ENCODE results near the gene CNTN4.

Gene CNTN4

GRCh38 chr3:2920103-2920502 lies 821.4 kb downstream of the CNTN4 start:
- no peak for TF ChIP-seq Cebpa-rat (IDR thresholded peaks at IDR 0.05)
- H3K4me1 ChIP-seq: peaks cover 0 to 9% (median 0%) of the 10 kb centered on the region in 10 experiments; a peak in 4 of 20 replicates
- no peaks in the 10 kb centered on the region for H4K20me1 ChIP-seq
- H3K9ac ChIP-seq: no peak overlapping the region
- H3K4me2 ChIP-seq: no peak overlapping the region
- H3K9me3 ChIP-seq (replicated peaks in 1 of 11): peaks cover 4 to 14% (median 10%) of the 10 kb centered on the region in 11 experiments; a peak in 16 of 22 replicates
- no peaks in the 10 kb centered on the region for H3K27me3 ChIP-seq
- H3K27ac ChIP-seq: no peak overlapping the region
- no peak overlapping the region for H3K4me3 ChIP-seq
- H3K36me3 ChIP-seq: no peaks in the 10 kb centered on the region

DNA sequence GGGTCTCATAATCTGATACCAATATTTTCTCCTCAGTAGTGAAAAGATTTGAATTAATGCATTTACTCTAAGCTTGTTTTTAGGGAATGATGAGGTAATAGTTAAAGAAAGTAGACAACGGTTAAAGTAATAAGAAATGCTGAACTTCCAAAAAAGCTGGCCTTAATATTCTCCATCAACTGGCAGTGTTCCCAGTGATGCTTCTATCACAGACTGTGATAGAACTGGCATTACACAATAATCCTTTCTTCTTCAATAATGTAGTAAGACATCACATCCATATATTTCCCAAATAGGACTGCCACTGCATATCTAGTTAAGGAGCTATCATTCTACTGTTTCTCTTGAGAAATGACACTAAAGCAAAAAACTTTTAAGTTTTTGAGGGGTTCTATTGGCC lies 822.8 kb downstream of the CNTN4 start:
- H3K9ac ChIP-seq: no peak overlapping the region

GRCh38 chr3:2921903-2922302 lies 823.2 kb downstream of the CNTN4 start:
- no peaks in the 10 kb centered on the region for H3K36me3 ChIP-seq
- no peaks in the 10 kb centered on the region for H3K27me3 ChIP-seq
- no peaks in the 10 kb centered on the region for H4K20me1 ChIP-seq
- peaks cover 3 to 10% (median 6%) of the 10 kb centered on the region in 11 experiments; a peak in 16 of 22 replicates for H3K9me3 ChIP-seq (replicated peaks in 1 of 11)
- no peak overlapping the region for H3K4me2 ChIP-seq
- H3K27ac ChIP-seq: no peak overlapping the region
- TF ChIP-seq Cebpa-rat (IDR thresholded peaks at IDR 0.05): no peak
- H3K9ac ChIP-seq: no peak overlapping the region
- peaks cover 0 to 9% (median 0%) of the 10 kb centered on the region in 10 experiments; a peak in 4 of 20 replicates for H3K4me1 ChIP-seq
- H3K4me3 ChIP-seq: no peak overlapping the region

More for the DNA sequence above, 822.8 kb downstream of the CNTN4 start:
- TF ChIP-seq Cebpa-rat (IDR thresholded peaks at IDR 0.05): no peak
- Histone ChIP-seq H4K20me1 (no peaks in the 10 kb centered on the region), H3K27me3 (no peaks in the 10 kb centered on the region), H3K4me3 (no peak overlapping the region), H3K9me3 (replicated peaks in 1 of 11) (peaks cover 4 to 14% (median 10%) of the 10 kb centered on the region in 11 experiments; a peak in 16 of 22 replicates), H3K36me3 (no peaks in the 10 kb centered on the region), H3K4me1 (peaks cover 0 to 9% (median 0%) of the 10 kb centered on the region in 10 experiments; a peak in 4 of 20 replicates), H3K27ac (no peak overlapping the region), H3K4me2 (no peak overlapping the region)

DNA sequence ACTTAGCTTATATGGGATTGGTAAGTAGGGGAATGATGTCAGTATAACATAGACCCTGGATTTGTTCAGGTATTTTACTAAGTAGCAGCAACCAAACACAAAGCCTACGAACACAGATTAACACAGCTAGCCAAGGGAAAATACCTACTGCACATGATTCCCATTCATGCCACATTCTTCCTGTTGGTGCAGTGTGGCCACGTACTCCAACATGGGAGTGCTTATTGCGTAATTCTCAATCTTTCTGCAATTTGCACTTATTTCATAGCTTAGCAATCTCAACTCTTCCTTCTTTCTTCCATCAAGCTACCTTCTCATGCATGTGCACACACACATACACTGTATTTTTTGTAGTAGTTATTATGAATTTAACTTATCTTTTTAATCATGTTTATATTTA lies 824.7 kb downstream of the CNTN4 start:
- H3K27ac ChIP-seq: no peak overlapping the region
- no peaks in the 10 kb centered on the region for H4K20me1 ChIP-seq
- peak; percentile 39 to 94 (median 81); a peak in 18 of 22 replicates for TF ChIP-seq Cebpa-rat (IDR thresholded peaks at IDR 0.05)

GRCh38 chr3:2927259-2927658 lies 828.6 kb downstream of the CNTN4 start:
- no peak for TF ChIP-seq Cebpa-rat (IDR thresholded peaks at IDR 0.05)

More for the DNA sequence above, 824.7 kb downstream of the CNTN4 start:
- Histone ChIP-seq H3K4me2 (peak overlapping the region in 2 of 11 experiments; percentile 39 to 45; a peak in 3 of 22 replicates), H3K9me3 (replicated peaks in 1 of 11) (no peaks in the 10 kb centered on the region), H3K9ac (no peak overlapping the region), H3K36me3 (no peaks in the 10 kb centered on the region), H3K27me3 (no peaks in the 10 kb centered on the region), H3K4me3 (no peak overlapping the region), H3K4me1 (peaks cover 0 to 9% (median 0%) of the 10 kb centered on the region in 10 experiments; a peak in 4 of 20 replicates)

DNA sequence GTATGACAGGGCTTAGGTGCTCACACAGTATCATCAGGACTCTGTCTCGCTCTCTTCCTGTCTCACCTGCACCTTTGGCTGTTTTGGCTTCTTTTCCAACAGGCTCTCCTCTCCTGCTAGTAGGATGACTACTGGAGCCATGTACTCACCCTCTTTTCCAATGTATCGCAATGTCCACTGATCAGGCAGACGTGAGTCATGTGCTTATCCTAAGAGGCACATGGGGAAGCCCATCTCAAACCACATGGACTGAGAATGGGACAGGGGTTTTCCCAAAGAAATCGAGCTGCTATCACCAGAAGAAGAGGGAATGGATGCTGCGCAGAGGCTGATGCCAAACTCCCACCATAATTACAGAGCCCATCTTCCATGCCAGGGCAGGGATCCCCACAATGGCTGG lies 830.9 kb downstream of the CNTN4 start:
- 0 out of 22 replicates have a peak, but pooled peaks cover 0 to 6% (median 0%) of the 10 kb centered on the region in 11 experiments for H3K9me3 ChIP-seq (replicated peaks in 1 of 11)
- no peaks in the 10 kb centered on the region for H3K36me3 ChIP-seq
- H3K4me2 ChIP-seq: peak overlapping the region in 2 of 11 experiments; percentile 21 to 49; a peak in 3 of 22 replicates
- no peaks in the 10 kb centered on the region for H3K27me3 ChIP-seq
- H3K27ac ChIP-seq: no peak overlapping the region
- no peak overlapping the region for H3K4me3 ChIP-seq
- H3K4me1 ChIP-seq: peaks cover 0 to 8% (median 0%) of the 10 kb centered on the region in 10 experiments; a peak in 2 of 20 replicates
- no peaks in the 10 kb centered on the region for H4K20me1 ChIP-seq
- no peak overlapping the region for H3K9ac ChIP-seq
- TF ChIP-seq Cebpa-rat (IDR thresholded peaks at IDR 0.05): no peak

More at GRCh38 chr3:2927259-2927658, 828.6 kb downstream of the CNTN4 start:
- H3K4me2 ChIP-seq: no peak overlapping the region
- H3K4me1 ChIP-seq: peaks cover 0 to 17% (median 0%) of the 10 kb centered on the region in 10 experiments; a peak in 4 of 20 replicates
- H3K9ac ChIP-seq: no peak overlapping the region
- no peaks in the 10 kb centered on the region for H3K27me3 ChIP-seq
- H3K36me3 ChIP-seq: no peaks in the 10 kb centered on the region
- H3K27ac ChIP-seq: no peak overlapping the region
- H3K4me3 ChIP-seq: no peak overlapping the region
- H4K20me1 ChIP-seq: no peaks in the 10 kb centered on the region
- H3K9me3 ChIP-seq (replicated peaks in 1 of 11): 0 out of 22 replicates have a peak, but pooled peaks cover 0 to 6% (median 0%) of the 10 kb centered on the region in 11 experiments

DNA sequence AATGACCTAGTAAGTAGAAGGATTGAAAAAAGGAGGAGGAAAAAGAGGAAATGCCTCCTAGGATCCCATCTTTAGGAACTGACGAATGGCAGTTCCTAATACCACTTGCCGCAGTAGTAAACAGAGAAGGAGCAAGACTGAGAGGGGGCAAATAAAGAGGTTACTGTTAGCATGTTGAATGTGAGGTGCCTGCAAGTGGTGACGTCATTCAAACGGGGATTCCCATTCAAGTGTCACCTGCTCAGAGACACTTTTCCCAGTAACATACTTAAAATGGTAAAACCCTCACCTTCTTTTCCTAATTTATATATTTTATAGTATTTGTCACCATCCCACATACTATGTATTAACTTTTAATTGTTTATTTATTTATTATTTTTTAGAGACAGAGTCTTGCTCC lies 832.6 kb downstream of the CNTN4 start:
- Histone ChIP-seq H3K36me3 (no peaks in the 10 kb centered on the region), H3K4me1 (peaks cover 0 to 12% (median 0%) of the 10 kb centered on the region in 10 experiments; a peak in 6 of 20 replicates), H3K27ac (no peak overlapping the region), H3K9ac (no peak overlapping the region), H3K4me3 (no peak overlapping the region), H4K20me1 (no peaks in the 10 kb centered on the region), H3K4me2 (no peak overlapping the region), H3K9me3 (replicated peaks in 1 of 11) (0 out of 22 replicates have a peak, but pooled peaks cover 0 to 6% (median 0%) of the 10 kb centered on the region in 11 experiments), H3K27me3 (no peaks in the 10 kb centered on the region)
- no peak for TF ChIP-seq Cebpa-rat (IDR thresholded peaks at IDR 0.05)

- no peak overlapping the region for H3K4me2 ChIP-seq
- no peaks in the 10 kb centered on the region for H4K20me1 ChIP-seq
- H3K36me3 ChIP-seq: no peaks in the 10 kb centered on the region
- H3K9ac ChIP-seq: no peak overlapping the region
- no peak overlapping the region for H3K4me3 ChIP-seq
- H3K4me1 ChIP-seq: peaks cover 7 to 36% (median 22%) of the 10 kb centered on the region in 10 experiments; a peak in 19 of 20 replicates
- no peak for TF ChIP-seq Cebpa-rat (IDR thresholded peaks at IDR 0.05)
- no peaks in the 10 kb centered on the region for H3K27me3 ChIP-seq
- H3K9me3 ChIP-seq (replicated peaks in 1 of 11): 0 out of 22 replicates have a peak, but pooled peaks cover 0 to 6% (median 0%) of the 10 kb centered on the region in 11 experiments
- H3K27ac ChIP-seq: no peak overlapping the region
These were observed 835.9 kb downstream of the CNTN4 start for GRCh38 chr3:2934541-2934940.

- H3K9me3 ChIP-seq (replicated peaks in 1 of 11): no peaks in the 10 kb centered on the region
- no peaks in the 10 kb centered on the region for H3K27me3 ChIP-seq
- no peak overlapping the region; a peak in 1 of 20 replicates for H3K4me3 ChIP-seq
- no peak for TF ChIP-seq Cebpa-rat (IDR thresholded peaks at IDR 0.05)
- no peak overlapping the region; a peak in 1 of 22 replicates for H3K9ac ChIP-seq
- H3K4me1 ChIP-seq: peaks cover 7 to 30% (median 22%) of the 10 kb centered on the region in 10 experiments; a peak in 19 of 20 replicates
- no peaks in the 10 kb centered on the region for H3K36me3 ChIP-seq
- H4K20me1 ChIP-seq: no peaks in the 10 kb centered on the region
- H3K4me2 ChIP-seq: peak overlapping the region; percentile 40 to 78 (median 58); a peak in 21 of 22 replicates
- H3K27ac ChIP-seq: peak overlapping the region in 3 of 11 experiments; percentile 2 to 79 (median 69); a peak in 5 of 22 replicates
These were observed 838.4 kb downstream of the CNTN4 start for GRCh38 chr3:2937055-2937454.
